Keratinocyte (primary cell): Measurements from ENCODE around the gene ENTPD8. TPM values are rescaled to one million over a fixed set of nuclear protein-coding genes. Genes with fewer than 3 reads are reported as not detected.

Experiments used
- DNase-seq: peaks from one replicate; pipeline ENCODE4 v3.0.0-alpha.2; 2011; ENCODE audit warnings: low read depth, missing footprints, low spot score
- FAIRE-seq: peaks from 2 replicates; lab custom pipeline; 2011; peaks lifted over from hg19 to GRCh38; lab: Jason Lieb, UNC
- H2AFZ ChIP-seq: 2 replicates; pipeline ENCODE4 v1.6.0; 2012; ENCODE audit warnings: low read length, control low read depth, inconsistent platforms; ENCODE audit not compliant: control insufficient read depth
- H3K27ac ChIP-seq: 2 replicates; pipeline ENCODE4 v1.5.1; 2011; ENCODE audit warnings: low read length; ENCODE audit not compliant: control insufficient read depth, insufficient read depth
- H3K27me3 ChIP-seq: 3 replicates; pipeline ENCODE4 v1.6.0; 2011; ENCODE audit warnings: low read length; ENCODE audit not compliant: control insufficient read depth, insufficient read depth; ENCODE audit errors: extremely low read depth
- H3K36me3 ChIP-seq, 2 experiments: 2 replicates in 1 of 2; 3 replicates in 1 of 2; pipeline ENCODE4 v1.5.1; 2011; ENCODE audit warnings: low read length in 2 of 2, mild to moderate bottlenecking in 1 of 2; ENCODE audit not compliant: control insufficient read depth in 2 of 2, insufficient read depth in 2 of 2; ENCODE audit errors: extremely low read depth in 1 of 2
- H3K4me1 ChIP-seq: 3 replicates; pipeline ENCODE4 v1.5.1; 2011; ENCODE audit warnings: low read length; ENCODE audit not compliant: control insufficient read depth, insufficient read depth; ENCODE audit errors: extremely low read depth
- H3K4me2 ChIP-seq: 3 replicates; pipeline ENCODE4 v1.6.0; 2011; ENCODE audit warnings: low read depth, low read length; ENCODE audit not compliant: control insufficient read depth, insufficient read depth; ENCODE audit errors: extremely low read depth
- H3K4me3 ChIP-seq, 3 experiments: fragments of 200-600 bp in 1 of 3; sonication (generic) in 1 of 3; 2 replicates in 2 of 3; 3 replicates in 1 of 3; pipeline ENCODE4 v1.5.1; 2011 to 2016; ENCODE audit warnings: low read length in 3 of 3, mild to moderate bottlenecking in 3 of 3, control low read depth in 2 of 3, inconsistent platforms in 1 of 3, low read depth in 1 of 3, mixed read lengths in 1 of 3, mixed run types in 1 of 3, moderate library complexity in 1 of 3; ENCODE audit not compliant: control insufficient read depth in 2 of 3, insufficient read depth in 2 of 3; ENCODE audit errors: extremely low read depth in 1 of 3
- H3K79me2 ChIP-seq: 2 replicates; pipeline ENCODE4 v1.6.0; 2012; ENCODE audit warnings: low read length; ENCODE audit not compliant: control insufficient read depth, insufficient read depth
- H3K9ac ChIP-seq: 3 replicates; pipeline ENCODE4 v1.6.0; 2011; ENCODE audit warnings: low read length; ENCODE audit not compliant: control insufficient read depth, insufficient read depth; ENCODE audit errors: extremely low read depth
- H3K9me1 ChIP-seq: 3 replicates; pipeline ENCODE4 v1.6.0; 2011; ENCODE audit warnings: low read length; ENCODE audit not compliant: control insufficient read depth, insufficient read depth; ENCODE audit errors: extremely low read depth
- H3K9me3 ChIP-seq: 2 replicates; pipeline ENCODE4 v1.5.1; 2012; ENCODE audit warnings: low read depth, low read length; ENCODE audit not compliant: control insufficient read depth
- H4K20me1 ChIP-seq: 3 replicates; pipeline ENCODE4 v1.6.0; 2011; ENCODE audit warnings: low read length; ENCODE audit not compliant: control insufficient read depth, insufficient read depth; ENCODE audit errors: extremely low read depth
- CTCF ChIP-seq, 3 experiments: IDR thresholded peaks in 1 of 3; conservative IDR thresholded peaks in 1 of 3; optimal IDR thresholded peaks in 1 of 3; 2 replicates in 2 of 3; 3 replicates in 1 of 3; pipeline versions ENCODE3 to v1.5.1; 2011; ENCODE audit warnings: low read length in 3 of 3, mild to moderate bottlenecking in 3 of 3, moderate library complexity in 2 of 3, control low read depth in 1 of 3, inconsistent platforms in 1 of 3; ENCODE audit not compliant: insufficient read depth in 2 of 3; ENCODE audit errors: extremely low read depth in 1 of 3
- EZH2 ChIP-seq: IDR thresholded peaks from one replicate; pipeline ENCODE4 v1.6.1; 2012; ENCODE audit warnings: inconsistent platforms, mild to moderate bottlenecking, low read length, moderate library complexity
- dilution Hi-C: fragments of 300-500 bp; cut with MboI; formaldehyde crosslinking; loops from one replicate; pipeline ENCODE4 v1.7.0; 2020; ENCODE audit warnings: low sequenced_read_pairs; ENCODE audit not compliant: extremely low pct_ligation_motif_present
- polyA plus RNA-seq, 5 experiments: library from polyadenylated mRNA; depleted of rRNA in 3 of 5; stranded (reverse) in 3 of 5; stranded (forward) in 1 of 5; unstranded in 1 of 5; fragments of >200 nt; gene quantifications; 1 replicate in 1 of 5; 2 replicates in 3 of 5; 3 replicates in 1 of 5; pipeline versions ENCODE4 v1.2.1 to v1.2.3, GENCODE V29; 2011 to 2012; ENCODE audit warnings: missing spikeins in 2 of 5, low read depth in 1 of 5, low replicate concordance in 1 of 5

Gene ENTPD8
- polyA plus RNA-seq, 1 donor (not counting 4 experiments of a cell fraction or from before 2014, with no cell fraction given) = not detected

GRCh38 chr9:137435381-137435891 is 5.7 kb downstream of the ENTPD8 start:
- Histone ChIP-seq H3K27me3 (peaks cover 20% of the 10 kb centered on the region), H4K20me1 (no peaks in the 10 kb centered on the region), H3K79me2 (no peaks in the 10 kb centered on the region), H3K9ac (no peak overlapping the region), H3K27ac (no peak overlapping the region), H3K4me3 (no peak overlapping the region), H3K9me3 (no peaks in the 10 kb centered on the region), H2AFZ (no peak overlapping the region), H3K9me1 (no peaks in the 10 kb centered on the region), H3K36me3 (no peaks in the 10 kb centered on the region), H3K4me1 (no peaks in the 10 kb centered on the region), H3K4me2 (no peak overlapping the region)
- FAIRE-seq = no peak
- TF ChIP-seq EZH2 = no peak
- TF ChIP-seq CTCF (optimal IDR thresholded peaks at IDR 0.05 in 1 of 3, IDR thresholded peaks at IDR 0.05 in 1 of 3, conservative IDR thresholded peaks at IDR 0.05 in 1 of 3; ENCODE audit: extremely low read depth in 1 of 3, insufficient read depth in 2 of 3, low read length in 3 of 3) = no peak
- no peak for DNase-seq
- dilution Hi-C loops = no loop called here

- no peak overlapping the region for H2AFZ ChIP-seq
- dilution Hi-C loops = no loop called here
- H3K79me2 ChIP-seq = no peaks in the 10 kb centered on the region
- no peak overlapping the region for H3K27ac ChIP-seq
- no peaks in the 10 kb centered on the region for H3K9me3 ChIP-seq
- TF ChIP-seq EZH2 (no peak), CTCF (optimal IDR thresholded peaks at IDR 0.05 in 1 of 3, IDR thresholded peaks at IDR 0.05 in 1 of 3, conservative IDR thresholded peaks at IDR 0.05 in 1 of 3; ENCODE audit: extremely low read depth in 1 of 3, insufficient read depth in 2 of 3, low read length in 3 of 3) (no peak)
- H4K20me1 ChIP-seq = no peaks in the 10 kb centered on the region
- FAIRE-seq = no peak
- DNase-seq = no peak
- no peak overlapping the region for H3K4me2 ChIP-seq
- no peaks in the 10 kb centered on the region for H3K9me1 ChIP-seq
- H3K4me3 ChIP-seq = no peak overlapping the region
- H3K4me1 ChIP-seq = no peaks in the 10 kb centered on the region
- no peak overlapping the region for H3K9ac ChIP-seq
- no peaks in the 10 kb centered on the region for H3K36me3 ChIP-seq
- H3K27me3 ChIP-seq = peaks cover 20% of the 10 kb centered on the region
These were observed 6.4 kb downstream of the ENTPD8 start for GRCh38 chr9:137434498-137435380.
